GM19025 (cell line): ENCODE measurements around the gene MGAT5.
"Not testable (repeated sequence)": the region's sequence is repeated elsewhere in the genome, so short reads cannot be mapped to it uniquely, and the experiment has no call there.

ENCODE experiments used
- ATAC-seq: cut with Tn5 transposase; IDR thresholded peaks from one replicate; pipeline ENCODE4 v1.9.1; 2021; ENCODE audit warnings: mild to moderate bottlenecking, low read depth, moderate library complexity; ENCODE audit not compliant: unreplicated experiment

The MGAT5 gene

DNA sequence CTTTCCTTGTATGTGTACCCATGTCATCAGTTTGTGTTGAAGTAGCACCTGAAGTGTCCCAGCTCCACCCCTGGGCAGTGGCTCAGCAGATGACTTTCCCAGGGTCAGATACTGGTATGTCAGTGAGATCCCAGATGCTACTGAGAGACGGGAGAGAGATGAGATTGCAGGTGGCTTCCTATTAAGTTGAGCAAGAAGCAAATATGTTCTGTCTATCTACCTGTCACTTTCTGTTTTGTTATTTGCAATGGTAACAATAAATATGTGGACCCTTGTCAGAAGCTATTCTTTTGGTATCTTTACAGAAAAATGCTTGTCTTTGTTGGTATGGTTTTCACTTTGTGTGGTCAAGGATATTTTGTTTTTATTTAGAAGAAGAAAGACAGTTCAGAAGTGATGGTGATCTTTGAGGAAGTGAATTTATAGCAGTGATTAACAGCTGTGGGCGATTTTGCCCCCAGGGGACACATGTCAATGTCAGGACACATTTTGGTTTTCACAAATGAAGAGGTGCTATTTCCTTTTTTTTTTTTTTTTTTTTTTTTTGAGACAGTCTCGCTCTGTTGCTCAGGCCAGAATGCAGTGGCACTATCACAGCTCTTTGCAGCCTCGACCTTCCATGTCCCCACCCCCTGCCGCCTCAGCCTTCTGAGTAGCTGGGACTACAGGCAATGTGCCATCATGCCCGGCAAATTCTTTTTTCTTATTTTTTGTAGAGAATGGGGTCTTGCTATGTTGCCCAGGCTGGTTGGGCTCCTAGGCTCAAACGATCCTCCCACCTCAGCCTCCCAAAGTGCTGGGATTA, 21.4 kb downstream of the MGAT5 start:
- ATAC-seq, result peak; percentile 82

DNA sequence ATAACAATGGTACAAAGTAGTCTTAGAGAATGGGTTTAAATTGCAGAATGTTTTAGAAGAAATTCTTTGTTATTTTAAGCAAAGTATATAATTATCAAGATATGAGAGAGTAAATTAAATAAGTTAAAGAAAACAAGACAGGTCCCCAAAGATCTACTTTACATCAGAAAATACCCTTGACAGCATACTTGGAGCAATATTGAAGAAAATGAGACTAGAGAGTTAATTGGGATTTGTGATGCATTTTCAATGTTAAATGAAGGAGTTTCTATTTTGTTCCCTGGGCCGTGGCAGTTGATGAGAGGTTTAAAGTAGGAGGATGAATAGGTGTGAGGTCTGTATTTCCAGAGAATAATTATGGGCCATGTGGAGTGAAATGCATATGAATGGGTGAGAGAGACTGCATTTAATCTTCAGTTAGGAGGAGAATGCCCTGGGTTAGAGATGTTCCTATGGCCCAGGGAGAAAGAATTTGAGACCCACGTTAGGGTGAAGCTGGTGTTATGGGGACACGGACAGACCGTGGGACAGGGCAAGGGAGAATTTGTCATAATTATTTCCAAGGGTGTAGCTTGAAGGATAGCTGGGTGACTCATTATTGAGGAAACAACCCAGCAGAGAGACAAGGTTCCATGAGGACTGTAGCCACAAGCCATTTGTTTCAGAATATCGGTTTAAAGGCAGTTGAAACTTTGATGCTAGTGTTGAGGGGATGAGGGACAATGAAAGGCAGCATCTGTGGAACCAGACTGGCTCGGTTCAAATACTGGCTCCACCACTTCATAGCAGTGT, 22.7 kb downstream of the MGAT5 start:
- no peak for ATAC-seq

DNA sequence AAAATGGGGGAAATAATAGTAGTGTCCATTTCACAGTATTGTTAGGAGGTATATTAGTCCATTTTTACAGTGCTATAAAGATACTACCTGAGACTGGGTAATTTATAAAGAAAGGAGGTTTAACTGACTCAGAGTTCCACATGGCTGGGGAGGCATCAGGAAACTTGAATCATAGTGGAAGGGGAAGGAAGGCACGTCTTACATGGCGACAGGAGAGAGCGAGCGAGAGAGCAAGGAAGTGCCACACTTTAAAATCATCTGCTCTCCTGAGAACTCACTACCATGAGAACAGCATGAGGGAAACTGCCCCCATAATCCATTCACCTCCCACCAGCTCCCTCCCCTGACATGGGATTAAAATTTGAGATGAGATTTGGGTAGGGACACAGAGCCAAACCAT, 23.4 kb downstream of the MGAT5 start:
- ATAC-seq, result no peak

DNA sequence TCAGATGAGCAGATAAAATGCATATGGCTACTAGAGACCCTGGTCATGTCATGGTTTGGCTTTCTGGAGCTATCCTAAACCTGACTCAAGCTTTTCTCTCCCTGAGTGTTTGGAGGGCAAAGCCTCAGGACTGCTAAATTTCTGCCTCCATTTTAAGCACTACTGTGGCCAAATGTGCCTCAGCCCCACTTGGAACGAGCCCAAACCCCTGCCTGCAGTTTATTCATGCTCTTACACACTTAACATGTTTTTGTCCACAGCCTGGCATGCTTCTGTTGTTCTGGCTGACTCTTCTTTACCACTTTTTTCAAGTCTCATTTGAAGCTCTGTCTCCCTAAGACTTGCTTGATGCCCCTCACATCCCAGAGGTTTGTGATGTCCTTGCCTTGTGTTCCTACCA, 24.7 kb downstream of the MGAT5 start:
- no peak for ATAC-seq

DNA sequence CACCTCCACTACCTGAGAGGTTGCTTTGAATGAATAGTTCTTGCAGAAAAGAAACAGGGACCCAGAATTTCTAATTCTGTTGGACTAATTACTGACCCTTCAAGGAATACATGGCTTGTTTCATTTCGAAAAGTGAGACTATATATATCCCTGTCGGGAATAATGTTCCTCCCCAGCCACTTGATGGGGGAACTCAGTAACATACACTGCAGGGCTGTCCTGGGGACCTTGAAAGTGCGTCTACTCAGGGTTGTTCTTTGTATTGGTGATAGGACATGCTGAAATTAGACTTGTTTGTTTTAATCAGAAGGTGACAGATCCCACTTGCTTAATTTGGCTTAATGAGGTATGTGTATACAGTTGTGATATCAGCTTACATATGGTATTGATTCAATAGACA, 25.5 kb downstream of the MGAT5 start:
- ATAC-seq, result no peak

DNA sequence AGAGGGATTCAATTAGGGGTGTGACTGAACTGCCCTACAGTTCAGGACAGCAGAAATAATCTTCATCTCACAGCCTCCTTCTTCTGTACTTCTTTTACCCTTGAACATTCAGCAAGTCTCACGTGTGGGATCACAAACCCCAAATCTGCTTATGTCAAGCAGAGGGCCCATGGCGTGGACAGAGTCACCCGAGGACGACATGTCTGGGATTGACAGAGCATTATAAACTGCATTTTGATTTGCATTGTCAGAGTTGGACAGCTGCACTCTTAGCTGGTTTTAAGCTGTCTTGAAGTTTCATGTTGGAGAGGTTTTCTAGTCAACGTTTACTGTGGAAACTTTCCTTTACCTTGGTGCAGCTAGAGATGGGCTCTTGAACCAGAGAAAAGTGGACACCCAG, 26.4 kb downstream of the MGAT5 start:
- ATAC-seq, result no peak

DNA sequence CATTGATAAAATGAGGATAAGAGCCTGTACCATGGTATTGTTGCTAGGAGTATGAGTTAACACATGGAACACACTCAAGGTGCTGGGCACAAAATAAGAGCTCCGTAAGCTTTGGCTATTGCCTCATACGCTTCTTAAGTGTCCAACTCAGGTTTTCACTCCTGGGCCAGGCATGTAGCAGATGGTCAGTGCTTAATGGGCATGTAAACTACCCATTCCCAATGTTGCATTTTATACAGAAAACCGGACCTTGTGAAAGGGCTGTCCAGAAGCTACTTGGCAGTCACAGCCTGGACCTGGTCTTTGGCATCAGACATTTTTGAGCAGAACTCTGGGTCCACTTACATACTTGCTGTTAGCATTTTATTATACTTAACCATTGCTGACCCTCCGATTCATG, 26.9 kb downstream of the MGAT5 start:
- no peak for ATAC-seq

DNA sequence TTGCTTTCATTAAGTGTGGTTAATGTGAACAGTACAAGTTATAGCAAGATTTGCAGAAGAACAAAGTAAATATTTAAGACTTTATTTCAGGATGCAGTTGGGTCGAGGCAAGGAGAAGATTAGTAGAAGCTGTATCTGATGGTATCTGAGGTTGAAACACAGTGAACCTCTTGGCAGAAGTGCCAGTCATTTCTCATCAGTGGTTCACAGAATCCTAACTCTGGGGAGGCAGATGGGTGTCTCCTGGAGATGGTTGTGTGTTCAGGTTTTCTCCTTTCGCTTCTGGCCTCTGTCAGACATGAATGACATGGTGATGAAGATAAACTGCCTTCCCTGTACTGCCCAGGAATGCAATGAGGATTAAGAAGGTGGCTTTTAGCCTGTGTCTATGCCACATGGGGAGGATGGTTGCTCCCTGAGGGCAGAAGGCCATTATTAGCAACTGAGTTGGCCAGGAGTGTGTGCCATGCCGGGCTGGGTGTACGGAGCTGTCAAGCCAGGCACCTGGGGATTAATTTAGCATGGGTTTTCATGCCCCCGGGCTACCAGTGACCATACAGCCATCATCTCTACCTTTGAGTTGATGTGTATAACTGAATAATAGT, 28.0 kb downstream of the MGAT5 start:
- ATAC-seq, result no peak

DNA sequence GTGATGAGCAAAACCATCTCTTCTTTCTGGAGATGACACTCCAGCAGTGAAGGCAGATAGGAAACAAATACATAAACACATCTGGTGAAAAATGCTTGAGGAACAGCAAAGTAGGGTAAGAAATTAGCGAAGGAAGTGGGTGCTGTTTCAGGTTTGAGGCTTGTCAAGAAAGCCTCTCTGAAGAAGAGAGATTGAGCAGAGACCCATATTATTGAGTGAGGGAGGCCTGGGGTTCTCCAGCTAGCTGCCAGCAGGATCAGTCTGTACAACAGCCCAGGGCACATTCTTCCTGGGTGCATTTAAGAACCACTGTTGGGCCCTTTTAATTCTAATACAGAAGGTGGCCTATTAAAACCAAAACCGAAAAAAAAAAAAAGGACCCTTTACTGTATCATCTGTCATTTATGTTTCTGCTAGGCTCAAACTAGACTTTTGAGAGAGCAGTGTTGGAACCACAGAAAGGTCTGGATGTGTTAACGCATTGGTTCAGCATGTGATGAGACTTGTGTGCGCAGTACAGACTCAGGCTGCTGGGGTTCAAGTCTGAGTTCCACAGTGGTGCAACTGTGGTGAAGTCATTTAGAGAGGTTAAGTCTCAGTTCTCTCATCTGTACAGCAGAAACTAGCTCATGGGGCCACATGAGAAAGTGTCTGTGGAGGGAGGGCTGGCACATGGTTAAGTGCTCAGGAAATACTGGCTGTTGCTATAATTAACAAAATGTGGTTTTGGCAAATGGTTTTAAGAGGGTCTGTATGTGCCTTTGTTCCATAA, 28.9 kb downstream of the MGAT5 start:
- ATAC-seq, result peak; percentile 93

DNA sequence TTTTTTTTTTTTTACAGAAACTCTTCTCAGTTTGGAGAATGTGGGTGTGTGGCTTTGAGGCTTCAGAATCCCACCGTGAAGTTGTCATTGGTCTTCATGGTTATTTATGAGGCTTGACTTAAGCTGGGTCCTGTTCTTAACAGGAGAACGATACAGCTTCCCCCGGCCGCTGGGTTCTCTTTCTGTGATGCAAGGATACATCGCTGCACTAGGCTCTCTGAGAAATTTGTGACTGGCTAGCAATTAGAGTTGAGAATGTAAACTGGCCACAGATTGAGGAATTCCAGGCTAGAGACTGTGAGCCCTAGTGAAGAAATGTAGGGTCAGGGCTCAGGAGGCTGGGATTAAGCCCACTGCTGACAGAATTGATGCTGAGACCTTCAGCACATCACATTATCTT, 29.8 kb downstream of the MGAT5 start:
- no peak for ATAC-seq

DNA sequence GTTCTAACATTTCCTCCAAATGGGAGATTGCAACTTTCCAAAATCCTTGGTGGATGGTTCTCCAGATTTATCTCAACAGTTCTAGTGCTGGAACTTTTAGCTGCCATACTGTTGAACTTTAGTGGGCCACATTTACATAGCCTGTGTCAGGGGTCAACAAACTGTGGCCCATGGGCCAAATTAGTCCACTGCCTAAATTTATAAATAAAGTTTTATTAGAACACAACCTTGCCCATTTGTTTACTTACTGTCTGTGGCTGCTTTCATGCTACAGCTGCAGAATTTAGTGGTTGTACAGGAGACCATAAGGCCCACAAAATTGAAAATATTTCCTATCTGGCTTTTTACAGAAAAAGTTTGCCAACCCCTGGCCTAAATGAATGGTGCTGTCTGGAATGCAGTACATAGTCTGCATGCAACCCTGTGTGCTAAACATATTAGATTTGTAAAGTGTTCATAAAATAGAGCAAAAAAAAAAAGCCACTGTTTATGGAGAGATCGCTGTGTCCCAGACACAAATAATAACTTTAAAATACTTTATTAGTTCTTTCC, 30.3 kb downstream of the MGAT5 start:
- no peak for ATAC-seq

DNA sequence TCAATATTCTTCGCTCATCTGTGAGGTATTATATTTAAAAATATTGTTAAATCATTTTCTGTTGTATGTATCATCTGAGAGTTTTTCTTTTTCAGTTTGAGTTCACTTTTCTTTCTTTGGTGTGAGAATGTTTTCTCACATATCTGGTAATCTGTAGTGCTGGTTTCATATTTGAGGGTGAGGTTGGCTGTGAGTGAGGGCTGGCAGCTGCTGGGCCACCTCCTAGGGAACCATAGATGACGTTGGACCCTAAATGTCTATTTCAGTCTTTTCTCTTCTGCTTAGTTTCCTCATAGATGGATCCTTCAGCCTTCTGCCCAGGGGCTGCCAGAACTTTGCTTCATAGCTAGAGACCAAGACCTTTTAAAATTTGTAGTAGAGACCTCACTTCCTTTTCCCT, 33.5 kb downstream of the MGAT5 start:
- ATAC-seq, result peak; percentile 34

DNA sequence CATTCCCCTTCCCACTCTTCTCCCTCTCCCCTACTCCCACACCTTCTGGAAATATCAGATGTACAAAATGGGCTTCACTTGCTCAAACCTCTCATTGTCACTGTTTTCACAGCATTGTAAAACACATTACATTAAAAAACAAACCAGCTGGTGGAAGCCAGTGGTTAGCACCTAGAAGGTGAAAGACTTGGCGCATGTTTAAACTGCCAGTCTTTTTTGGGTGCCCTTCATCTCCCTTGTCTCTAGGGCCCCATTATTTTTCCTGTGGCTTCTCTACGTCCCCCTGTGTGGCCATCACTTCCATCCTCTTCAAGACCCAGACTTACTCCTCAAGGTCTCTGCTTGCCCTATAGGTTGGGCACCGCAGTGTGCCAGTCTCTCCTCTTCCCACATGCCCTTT, 34.9 kb downstream of the MGAT5 start:
- no peak for ATAC-seq

DNA sequence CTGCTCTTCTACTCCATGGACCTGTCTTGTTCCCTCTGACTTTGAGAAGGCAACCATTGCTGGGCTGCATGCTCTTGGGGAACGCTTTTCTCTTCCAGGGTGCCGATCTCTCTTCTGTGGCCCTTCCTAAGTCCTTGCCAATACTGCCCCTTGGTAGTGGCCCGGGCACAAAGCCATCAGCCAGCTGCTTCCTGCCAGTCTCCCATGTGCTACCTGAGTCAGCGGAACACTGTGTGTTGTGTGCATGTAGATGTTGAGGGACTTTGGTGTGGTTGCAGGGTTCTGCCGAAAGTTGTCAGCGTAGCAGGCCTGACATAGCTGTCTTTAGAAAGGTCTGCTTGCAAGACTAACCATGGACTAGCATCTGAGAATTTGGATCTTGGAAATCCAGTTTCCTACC, 35.4 kb downstream of the MGAT5 start:
- no peak for ATAC-seq

DNA sequence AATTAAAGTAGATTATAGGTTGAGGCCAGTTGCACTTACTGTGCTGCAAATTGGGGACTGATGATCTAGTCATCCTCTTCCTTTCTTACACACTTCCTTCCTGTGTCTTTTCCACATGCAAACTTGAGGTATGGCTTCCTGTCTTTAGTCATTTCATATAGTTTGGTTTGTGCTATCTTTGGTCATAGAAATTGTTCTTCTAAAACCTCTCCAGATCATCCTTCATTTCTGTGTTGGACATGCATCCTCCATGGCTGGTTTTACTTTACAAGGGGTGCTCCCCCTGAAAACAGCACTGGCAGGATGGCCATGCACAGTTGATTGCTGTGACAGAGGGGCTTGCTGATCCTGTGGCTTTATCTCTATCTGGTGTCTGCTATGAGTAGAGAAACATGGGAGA, 36.5 kb downstream of the MGAT5 start:
- ATAC-seq, result no peak

DNA sequence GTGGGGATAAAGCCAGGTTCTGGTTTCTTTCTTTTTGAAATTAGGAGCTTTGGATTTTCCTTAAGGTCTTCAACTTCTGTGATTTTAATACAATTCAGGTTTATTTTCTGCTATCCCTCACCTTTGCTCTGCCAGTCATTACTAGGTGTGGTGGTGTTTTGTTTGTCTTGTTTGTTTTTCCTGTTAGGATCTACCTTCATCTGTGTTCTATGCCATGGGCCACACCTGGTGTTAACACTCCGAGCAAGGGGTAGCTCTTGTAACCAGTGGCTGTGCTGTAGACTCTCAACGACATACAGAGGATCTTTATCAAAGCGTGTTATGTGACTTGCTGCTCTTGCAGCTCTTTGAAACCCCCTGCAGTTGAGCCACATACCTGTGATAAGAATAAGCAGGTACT, 38.6 kb downstream of the MGAT5 start:
- no peak for ATAC-seq

DNA sequence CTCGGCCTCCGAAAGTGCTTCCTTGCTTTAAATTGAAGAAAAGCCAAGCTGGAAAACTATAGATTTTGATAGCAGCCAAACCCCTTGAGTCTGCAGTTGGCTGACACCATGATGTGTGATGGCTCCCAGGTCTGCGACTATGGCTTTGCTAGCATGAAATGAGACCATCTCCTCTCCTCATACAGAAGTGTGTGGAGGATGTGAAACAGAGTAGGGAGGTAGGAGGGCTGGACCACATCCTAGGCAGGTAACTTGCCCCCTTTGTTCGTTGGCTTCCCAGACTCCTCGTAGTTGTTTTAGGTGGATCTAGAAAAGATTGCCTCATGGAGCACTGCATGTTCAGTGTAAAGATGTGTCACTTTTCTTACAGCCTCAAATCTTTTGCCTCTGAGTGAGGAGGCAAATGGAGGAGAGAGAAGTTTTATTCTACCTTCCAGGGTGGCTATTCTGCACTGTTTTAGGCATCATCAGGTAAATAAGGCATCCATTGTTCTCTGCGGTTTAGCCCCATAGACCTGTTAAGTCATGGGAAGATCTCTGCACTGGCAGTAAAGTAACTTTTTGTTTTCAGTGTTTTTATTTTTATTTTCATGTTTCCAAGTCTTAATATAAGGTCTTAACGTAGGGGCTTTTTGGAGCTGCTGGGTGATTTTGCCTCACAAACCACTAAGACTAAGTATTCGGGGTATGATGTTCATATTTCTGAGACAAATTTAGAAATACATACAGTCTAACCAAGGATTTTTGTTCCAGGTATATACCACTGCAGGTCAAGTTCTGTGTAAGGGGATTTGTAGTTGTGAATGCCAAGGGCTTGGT, 40.1 kb downstream of the MGAT5 start:
- no peak for ATAC-seq

DNA sequence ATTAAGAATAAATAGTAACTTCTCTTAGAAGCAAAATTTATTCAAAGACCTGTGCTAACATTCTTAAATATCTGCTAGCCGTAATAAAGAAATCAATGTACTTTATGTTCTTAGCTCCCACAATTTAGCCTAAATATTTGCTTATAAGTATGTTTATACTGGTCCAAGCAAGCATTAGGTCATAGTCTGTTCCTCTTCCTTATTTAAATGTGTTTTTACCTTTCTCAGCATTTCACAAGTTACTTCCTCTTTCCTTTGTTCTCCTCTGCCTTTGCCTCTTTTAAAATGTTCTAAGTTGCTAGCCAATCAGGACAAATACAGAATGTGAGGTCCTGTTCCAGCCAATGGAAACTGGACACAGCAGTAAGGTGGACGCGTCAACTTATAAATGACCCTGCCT, 40.7 kb downstream of the MGAT5 start:
- ATAC-seq, result not testable (repeated sequence)

DNA sequence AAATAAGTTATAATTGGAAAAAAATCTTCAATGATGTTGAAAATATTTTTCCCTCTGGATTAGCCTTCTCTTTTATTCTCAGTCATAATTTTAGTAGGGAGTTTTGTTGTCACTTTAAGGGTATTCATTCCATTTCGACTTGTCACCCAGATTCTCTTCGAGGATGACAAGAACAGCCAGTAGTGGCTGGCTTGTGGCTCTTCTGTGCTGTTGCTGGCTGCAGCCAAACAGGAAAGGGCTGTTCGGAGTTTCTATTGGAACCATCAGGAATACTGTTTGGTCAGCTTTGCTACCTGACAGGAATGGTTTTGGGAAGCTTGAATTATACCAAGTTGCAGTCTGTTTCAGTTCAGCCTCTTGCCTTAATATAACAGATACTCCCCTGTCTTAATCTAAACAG, 41.6 kb downstream of the MGAT5 start:
- ATAC-seq, result no peak

DNA sequence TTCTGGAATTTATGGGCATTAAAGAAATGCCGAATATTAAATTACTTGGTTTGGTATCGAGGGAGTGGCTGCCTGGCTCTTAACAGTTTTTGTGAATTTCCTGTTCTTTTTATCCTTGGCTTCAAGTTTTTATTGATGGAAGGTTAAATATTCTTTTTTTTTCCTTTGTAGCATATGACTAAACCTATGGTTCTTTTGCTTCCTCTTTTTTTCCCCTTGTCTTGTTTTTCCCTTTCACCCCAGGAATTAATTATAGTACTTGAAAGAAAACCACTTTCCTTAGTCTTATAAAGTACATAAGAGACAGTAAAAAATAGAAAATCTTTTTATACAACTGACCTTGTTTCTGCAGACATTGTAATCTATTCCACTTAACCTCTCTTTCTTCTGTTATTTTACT, 42.4 kb downstream of the MGAT5 start:
- ATAC-seq, result no peak
